Stimulated activated CD4-positive, alpha-beta T cell treated with anti-CD3 and anti-CD28 coated beads, Interleukin-12 subunit alpha, Interleukin-12 subunit beta, amount 100 ng/mL, for 24 hours (primary cell): ENCODE data around the gene SIK3.

Experiments
- DNase-seq, 2 experiments: peaks; one replicate each; pipeline ENCODE4 v3.0.0-alpha.2; 2020; ENCODE audit warnings: low read depth in 2 of 2

Gene SIK3

DNA sequence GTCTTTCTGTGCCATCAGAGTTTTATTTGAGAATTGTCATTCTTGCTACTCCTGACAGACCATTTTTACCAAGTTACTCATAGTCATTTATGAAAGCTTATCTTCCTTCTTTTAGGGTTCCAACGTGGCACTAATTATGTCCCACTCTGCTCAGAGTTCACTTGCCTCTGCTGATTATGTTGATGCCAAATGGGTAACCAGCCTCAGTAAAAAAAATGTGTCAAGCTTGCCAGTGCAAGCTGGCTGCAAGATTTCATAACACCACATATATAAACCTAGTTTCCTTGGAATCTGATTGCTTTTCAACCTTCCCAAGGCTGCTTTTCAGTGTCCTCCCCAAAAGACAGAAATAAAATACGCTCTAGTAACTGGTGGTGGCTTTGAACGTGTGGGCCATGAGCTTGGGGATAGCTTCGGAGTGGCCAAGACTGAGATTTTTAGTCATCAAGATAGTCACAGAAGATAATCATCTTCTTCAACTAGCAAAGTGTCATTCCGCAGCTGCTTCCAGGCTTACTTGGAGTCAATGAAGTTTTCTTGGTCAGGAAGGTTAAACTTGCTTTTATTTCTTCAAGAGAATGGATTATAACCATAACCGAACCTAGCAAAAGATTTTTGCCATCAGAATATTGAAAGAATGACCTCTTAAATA is 231.3 kb downstream of the SIK3 start:
- DNase-seq, result no peak

GRCh38 chr11:116865696-116866095 is 232.5 kb downstream of the SIK3 start:
- no peak for DNase-seq

DNA sequence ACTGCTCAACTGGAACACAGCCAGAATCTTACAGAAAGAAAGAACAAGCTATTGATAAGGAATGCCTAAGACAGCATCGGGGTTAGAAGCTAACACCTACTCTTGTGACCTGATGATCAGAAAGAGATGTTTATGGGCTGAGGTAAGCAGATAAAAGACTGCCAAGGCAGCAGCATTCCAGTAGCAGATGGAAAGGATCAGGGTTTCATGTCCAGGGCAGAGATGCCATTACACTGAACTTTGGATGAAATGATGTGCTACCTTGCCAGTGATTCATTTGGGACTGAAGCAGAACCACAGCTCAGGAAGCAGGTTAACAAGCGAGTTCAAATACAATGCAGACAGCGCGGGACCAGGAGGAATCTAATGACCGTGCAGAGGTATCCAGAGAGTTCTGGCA is 233.7 kb downstream of the SIK3 start:
- no peak for DNase-seq

GRCh38 chr11:116862951-116863350 is 235.3 kb downstream of the SIK3 start:
- DNase-seq, result no peak

DNA sequence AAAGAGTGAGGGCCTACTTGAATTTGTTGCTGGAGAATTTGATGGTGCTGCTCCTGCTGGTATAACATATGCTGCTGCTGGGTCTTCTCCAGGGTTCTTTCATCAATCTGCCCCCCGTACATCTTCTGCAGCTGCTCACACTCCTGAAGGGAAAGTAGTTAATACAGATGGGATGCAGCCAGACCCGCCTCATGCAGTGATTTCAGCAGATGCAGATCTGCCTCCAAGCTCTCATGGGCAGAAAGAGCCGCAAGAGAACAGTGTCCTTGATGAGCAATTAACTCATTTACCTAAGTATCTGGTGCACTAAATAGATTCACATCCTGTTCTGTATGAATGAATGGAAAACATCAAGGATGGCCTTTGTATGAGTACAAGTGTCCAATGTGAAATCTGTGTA is 236.0 kb downstream of the SIK3 start:
- DNase-seq, result no peak

DNA sequence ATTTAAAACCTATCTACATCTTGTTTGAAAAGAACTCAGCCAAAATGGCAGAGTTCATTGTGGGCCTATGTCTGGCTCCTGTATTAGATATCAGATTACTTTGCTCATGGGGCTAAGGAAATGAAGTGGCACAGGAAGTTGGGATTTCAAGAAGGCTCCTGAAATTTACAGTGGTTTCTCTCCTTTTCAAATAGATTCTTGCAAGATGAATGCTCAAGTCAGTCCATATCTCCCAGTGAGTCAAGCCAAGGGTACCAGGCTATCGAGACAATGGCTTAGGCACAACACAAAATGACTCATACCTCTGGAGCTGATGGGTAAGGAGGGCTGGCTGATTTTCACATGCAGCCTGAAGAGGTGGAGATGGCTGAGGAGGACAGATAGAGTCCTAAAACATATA is 236.7 kb downstream of the SIK3 start:
- no peak for DNase-seq

- DNase-seq, result no peak
Observed at GRCh38 chr11:116860303-116860702, 237.9 kb downstream of the SIK3 start.

DNA sequence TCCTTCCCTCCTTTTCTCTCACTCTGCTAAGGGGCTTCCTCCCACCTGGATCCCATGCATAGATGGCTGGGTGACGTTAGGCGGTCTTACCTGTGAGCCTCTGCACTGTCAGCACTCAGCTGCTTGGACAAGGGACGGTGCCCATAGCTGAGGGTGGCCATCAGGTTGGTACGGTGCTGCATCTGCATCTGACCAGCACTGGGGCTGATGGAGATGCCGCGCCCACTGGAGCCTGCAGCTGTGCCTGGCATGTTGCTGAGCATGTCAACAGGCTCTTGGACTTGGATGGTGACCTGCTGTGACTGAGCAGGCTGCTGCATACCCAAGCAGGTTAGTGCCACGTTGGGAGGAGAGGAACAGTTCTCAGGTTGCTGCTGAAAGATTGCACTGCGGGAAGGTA is 239.1 kb downstream of the SIK3 start:
- DNase-seq, result no peak

- DNase-seq, result no peak
Observed at GRCh38 chr11:116857936-116858335, 240.3 kb downstream of the SIK3 start.

- no peak for DNase-seq
Observed at GRCh38 chr11:116857316-116857715, 240.9 kb downstream of the SIK3 start.

GRCh38 chr11:116856423-116856822 is 241.8 kb downstream of the SIK3 start:
- DNase-seq, result no peak

GRCh38 chr11:116855413-116855812 is 242.8 kb downstream of the SIK3 start:
- no peak for DNase-seq

GRCh38 chr11:116853461-116854073 is 244.7 kb downstream of the SIK3 start:
- peak; percentile 26 to 34 for DNase-seq

GRCh38 chr11:116852261-116853031 is 245.8 kb downstream of the SIK3 start:
- DNase-seq, result no peak

- peak in 1 of 2 experiments; percentile 24 for DNase-seq
Observed at GRCh38 chr11:116851626-116852025, 246.6 kb downstream of the SIK3 start.

DNA sequence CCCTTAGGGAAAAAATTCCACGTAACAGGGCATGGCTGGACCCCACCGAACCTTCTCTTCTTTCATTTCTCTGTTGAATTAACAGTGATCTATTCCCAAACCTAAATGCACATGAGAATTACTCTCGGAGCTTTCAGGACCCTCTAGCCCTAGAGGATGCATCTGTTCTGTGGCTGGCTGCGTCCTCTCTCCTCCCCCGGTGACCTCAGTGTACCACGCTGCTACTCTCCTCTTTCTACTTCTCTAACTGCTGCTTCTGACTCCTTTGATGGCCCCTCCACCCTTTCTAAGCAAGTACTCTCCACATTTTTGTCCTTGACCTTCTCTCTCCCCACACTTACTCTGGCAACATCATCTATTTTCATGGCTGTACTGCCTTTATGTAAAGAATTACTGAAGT is 248.7 kb downstream of the SIK3 start:
- no peak for DNase-seq

GRCh38 chr11:116849060-116849459 is 249.2 kb downstream of the SIK3 start:
- no peak for DNase-seq

DNA sequence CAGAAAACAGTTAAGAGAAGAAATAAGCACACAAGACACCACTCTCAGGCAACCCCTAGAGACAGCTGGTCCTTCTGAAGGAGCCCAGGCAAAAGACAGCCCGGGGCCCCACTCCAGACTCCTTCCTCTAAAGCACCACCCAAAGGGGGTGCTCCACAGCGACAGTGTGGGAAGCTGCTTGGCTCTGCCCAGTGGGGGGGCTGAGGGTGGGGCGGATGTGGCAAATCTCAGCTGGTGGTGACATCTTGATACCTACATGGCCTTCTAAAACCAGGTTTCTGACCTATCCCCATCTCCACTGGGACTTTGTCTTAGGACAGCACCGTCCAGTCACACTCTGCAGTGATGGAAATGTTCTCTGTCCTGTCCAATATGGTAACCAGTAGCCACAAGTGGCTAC is 250.6 kb downstream of the SIK3 start:
- no peak for DNase-seq

DNA sequence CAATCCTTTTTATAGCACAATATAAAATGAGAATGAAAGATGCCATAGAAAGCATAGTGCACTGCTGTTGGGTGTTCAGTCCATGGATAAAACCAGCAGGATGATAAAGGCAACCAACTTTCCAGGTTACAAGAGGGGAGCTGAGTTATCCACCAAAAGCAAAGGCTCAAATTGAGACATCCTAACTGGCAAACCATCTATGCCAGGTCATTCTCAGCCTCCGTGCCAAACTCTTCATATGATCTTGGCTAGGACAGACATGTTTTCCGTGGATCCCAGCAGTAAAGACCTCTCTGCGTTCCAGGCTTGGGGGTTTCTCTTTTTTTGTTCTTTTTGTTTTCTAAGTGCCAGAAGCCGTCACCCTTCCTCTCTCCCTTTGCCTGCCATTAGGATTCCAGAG is 253.5 kb downstream of the SIK3 start:
- DNase-seq, result no peak

- no peak for DNase-seq
Observed at GRCh38 chr11:116843661-116844060, 254.6 kb downstream of the SIK3 start.

GRCh38 chr11:116842909-116843308 is 255.3 kb downstream of the SIK3 start:
- no peak for DNase-seq

GRCh38 chr11:116842117-116842516 is 256.1 kb downstream of the SIK3 start:
- no peak for DNase-seq

- no peak for DNase-seq
Observed at GRCh38 chr11:116840746-116841296, 257.4 kb downstream of the SIK3 start.
